HG03060 (cell line): ENCODE results near the gene RPL3.

Source experiments
- ATAC-seq: cut with Tn5 transposase; IDR thresholded peaks from one replicate; pipeline ENCODE4 v1.9.1; 2021; ENCODE audit warnings: low read depth, moderate number of reproducible peaks; ENCODE audit not compliant: unreplicated experiment

Gene RPL3

GRCh38 chr22:39287076-39287725 lies 32.2 kb downstream of the RPL3 start:
- no peak for ATAC-seq

- ATAC-seq: no peak
These were observed 34.4 kb downstream of the RPL3 start for GRCh38 chr22:39284983-39285382.

- no peak for ATAC-seq
These were observed 35.1 kb downstream of the RPL3 start for GRCh38 chr22:39284142-39284980.

- no peak for ATAC-seq
These were observed 35.9 kb downstream of the RPL3 start for GRCh38 chr22:39283322-39284141.

GRCh38 chr22:39282645-39283321 lies 36.6 kb downstream of the RPL3 start:
- no peak for ATAC-seq

- ATAC-seq: no peak
These were observed 38.3 kb downstream of the RPL3 start for GRCh38 chr22:39281126-39281525.

- ATAC-seq: no peak
These were observed 39.2 kb downstream of the RPL3 start for GRCh38 chr22:39280250-39280649.

- ATAC-seq: no peak
These were observed 40.1 kb downstream of the RPL3 start for GRCh38 chr22:39279170-39279850.

- no peak for ATAC-seq
These were observed 41.4 kb downstream of the RPL3 start for GRCh38 chr22:39278040-39278439.

- ATAC-seq: no peak
These were observed 42.2 kb downstream of the RPL3 start for GRCh38 chr22:39277142-39277607.

GRCh38 chr22:39276440-39277141 lies 42.8 kb downstream of the RPL3 start:
- no peak for ATAC-seq

- ATAC-seq: no peak
These were observed 43.5 kb downstream of the RPL3 start for GRCh38 chr22:39275814-39276439.

- no peak for ATAC-seq
These were observed 45.2 kb downstream of the RPL3 start for GRCh38 chr22:39273950-39274887.

- ATAC-seq: no peak
These were observed 48.6 kb downstream of the RPL3 start for GRCh38 chr22:39270792-39271191.

GRCh38 chr22:39270280-39270679 lies 49.1 kb downstream of the RPL3 start:
- ATAC-seq: no peak

- ATAC-seq: no peak
These were observed 50.2 kb downstream of the RPL3 start for GRCh38 chr22:39269095-39269790.

GRCh38 chr22:39268645-39269044 lies 50.8 kb downstream of the RPL3 start:
- ATAC-seq: no peak
